DMS153 (cell line): Measurements from ENCODE around the gene CFAP74.

Experiments used
- DNase-seq: peaks from one replicate; lab custom pipeline; 2025; lab: John Stamatoyannopoulos, UW

CFAP74 gene

GRCh38 chr1:1879942-1880341, 123.6 kb downstream of the CFAP74 start:
- no peak for DNase-seq

- DNase-seq, result no peak
These were observed 125.6 kb downstream of the CFAP74 start for GRCh38 chr1:1877865-1878436.

- no peak for DNase-seq
These were observed 127.2 kb downstream of the CFAP74 start for GRCh38 chr1:1876335-1876930.

- DNase-seq, result no peak
These were observed 127.7 kb downstream of the CFAP74 start for GRCh38 chr1:1875932-1876331.

GRCh38 chr1:1874901-1875300, 128.7 kb downstream of the CFAP74 start:
- no peak for DNase-seq

GRCh38 chr1:1873186-1873585, 130.4 kb downstream of the CFAP74 start:
- no peak for DNase-seq

- DNase-seq, result no peak
These were observed 131.1 kb downstream of the CFAP74 start for GRCh38 chr1:1872329-1872994.
